Measurements from ENCODE around the gene BCL2L13. TPM values are rescaled to one million over a fixed set of nuclear protein-coding genes. Genes with fewer than 3 reads are reported as not detected.
A peak's percentile ranks its signal among the peaks of the same experiment; 100 is the strongest.

Gene BCL2L13
- polyA plus RNA-seq, 1 donor (not counting 4 experiments of a cell fraction or from before 2014, with no cell fraction given), result 51.0 TPM

DNA sequence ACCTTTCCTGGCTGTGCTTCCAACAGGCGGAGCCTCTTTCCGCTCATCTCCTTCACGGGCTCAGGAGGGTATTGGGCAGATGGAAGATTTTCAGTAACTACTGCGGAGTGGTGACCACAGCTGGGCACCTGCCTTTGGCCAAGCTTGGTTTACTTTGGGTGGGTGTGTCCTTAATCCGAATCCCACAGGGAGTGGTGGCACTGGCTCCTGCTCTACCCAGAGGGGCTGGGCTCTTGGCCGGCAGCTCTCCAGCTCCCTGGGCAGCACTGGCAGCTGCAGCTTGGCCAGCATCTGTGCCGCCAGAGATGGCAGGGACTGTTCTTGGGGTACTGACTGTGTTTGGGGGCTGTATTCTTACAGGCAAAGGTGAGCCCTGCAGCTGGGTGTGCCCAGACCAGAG is 105.9 kb downstream of the BCL2L13 start:
- Histone ChIP-seq H3K4me1 (ENCODE audit: control insufficient read depth, extremely low read depth, insufficient read depth, low read length) (peaks cover 10% of the 10 kb centered on the region), H2AFZ (ENCODE audit: control insufficient read depth, low read length) (no peak overlapping the region), H3K27ac (ENCODE audit: control insufficient read depth, insufficient read depth, low read length) (no peak overlapping the region), H4K20me1 (ENCODE audit: control insufficient read depth, extremely low read depth, insufficient read depth, low read length) (no peaks in the 10 kb centered on the region), H3K27me3 (ENCODE audit: control insufficient read depth, extremely low read depth, insufficient read depth, low read length) (no peaks in the 10 kb centered on the region), H3K4me2 (ENCODE audit: control insufficient read depth, extremely low read depth, insufficient read depth, low read depth, low read length) (peak overlapping the region; percentile 51), H3K9me1 (ENCODE audit: control insufficient read depth, extremely low read depth, insufficient read depth, low read length) (no peaks in the 10 kb centered on the region), H3K9ac (ENCODE audit: control insufficient read depth, extremely low read depth, insufficient read depth, low read length) (no peak overlapping the region), H3K9me3 (ENCODE audit: control insufficient read depth, low read depth, low read length) (no peaks in the 10 kb centered on the region), H3K4me3 (ENCODE audit: control insufficient read depth in 2 of 3, extremely low read depth in 1 of 3, insufficient read depth in 2 of 3, low read depth in 1 of 3, low read length in 3 of 3) (no peak overlapping the region), H3K36me3 (ENCODE audit: control insufficient read depth in 2 of 2, extremely low read depth in 1 of 2, insufficient read depth in 2 of 2, low read length in 2 of 2) (peaks cover 0 to 2% of the 10 kb centered on the region in 2 experiments), H3K79me2 (ENCODE audit: control insufficient read depth, insufficient read depth, low read length) (no peaks in the 10 kb centered on the region)
- no peak for FAIRE-seq
- dilution Hi-C loops (cut with MboI; ENCODE audit: extremely low pct_ligation_motif_present, low sequenced_read_pairs), result no loop called here
- no peak for DNase-seq (ENCODE audit: low read depth, low spot score)
- TF ChIP-seq, protein P1, sequence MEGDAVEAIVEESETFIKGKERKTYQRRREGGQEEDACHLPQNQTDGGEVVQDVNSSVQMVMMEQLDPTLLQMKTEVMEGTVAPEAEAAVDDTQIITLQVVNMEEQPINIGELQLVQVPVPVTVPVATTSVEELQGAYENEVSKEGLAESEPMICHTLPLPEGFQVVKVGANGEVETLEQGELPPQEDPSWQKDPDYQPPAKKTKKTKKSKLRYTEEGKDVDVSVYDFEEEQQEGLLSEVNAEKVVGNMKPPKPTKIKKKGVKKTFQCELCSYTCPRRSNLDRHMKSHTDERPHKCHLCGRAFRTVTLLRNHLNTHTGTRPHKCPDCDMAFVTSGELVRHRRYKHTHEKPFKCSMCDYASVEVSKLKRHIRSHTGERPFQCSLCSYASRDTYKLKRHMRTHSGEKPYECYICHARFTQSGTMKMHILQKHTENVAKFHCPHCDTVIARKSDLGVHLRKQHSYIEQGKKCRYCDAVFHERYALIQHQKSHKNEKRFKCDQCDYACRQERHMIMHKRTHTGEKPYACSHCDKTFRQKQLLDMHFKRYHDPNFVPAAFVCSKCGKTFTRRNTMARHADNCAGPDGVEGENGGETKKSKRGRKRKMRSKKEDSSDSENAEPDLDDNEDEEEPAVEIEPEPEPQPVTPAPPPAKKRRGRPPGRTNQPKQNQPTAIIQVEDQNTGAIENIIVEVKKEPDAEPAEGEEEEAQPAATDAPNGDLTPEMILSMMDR (optimal IDR thresholded peaks at IDR 0.05 in 1 of 3, IDR thresholded peaks at IDR 0.05 in 1 of 3, conservative IDR thresholded peaks at IDR 0.05 in 1 of 3; ENCODE audit: extremely low read depth in 1 of 3, insufficient read depth in 2 of 3, low read length in 3 of 3), result peak in 1 of 3 experiments; percentile 4
- no peak for TF ChIP-seq EZH2 (IDR thresholded peaks at IDR 0.05; ENCODE audit: low read length)

DNA sequence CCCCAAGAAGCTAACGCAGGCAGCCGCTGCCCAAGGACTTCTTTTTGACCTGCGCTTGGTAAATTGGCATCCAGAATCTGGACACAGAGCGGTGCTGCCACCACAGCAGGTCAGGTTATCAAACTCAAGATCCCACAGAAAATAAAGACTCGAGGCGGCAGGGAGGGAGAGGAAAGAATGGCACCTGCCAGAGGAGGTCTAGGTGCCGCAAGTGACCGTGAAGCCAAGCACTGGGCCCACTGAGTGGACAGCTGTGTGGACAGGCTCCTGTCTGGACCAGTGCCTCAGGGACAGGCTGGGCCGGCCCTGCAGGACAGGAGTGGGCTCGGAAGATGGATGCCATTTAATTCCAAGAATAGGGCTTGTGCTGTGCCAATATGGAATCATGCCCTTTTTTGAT is 108.4 kb downstream of the BCL2L13 start:
- FAIRE-seq (no peak), DNase-seq (ENCODE audit: low read depth, low spot score) (no peak)
- no peak overlapping the region for H3K27ac ChIP-seq (ENCODE audit: control insufficient read depth, insufficient read depth, low read length)
- H3K9me3 ChIP-seq (ENCODE audit: control insufficient read depth, low read depth, low read length), result no peaks in the 10 kb centered on the region
- H3K4me1 ChIP-seq (ENCODE audit: control insufficient read depth, extremely low read depth, insufficient read depth, low read length), result peaks cover 10% of the 10 kb centered on the region
- no peak overlapping the region for H2AFZ ChIP-seq (ENCODE audit: control insufficient read depth, low read length)
- H3K79me2 ChIP-seq (ENCODE audit: control insufficient read depth, insufficient read depth, low read length), result no peaks in the 10 kb centered on the region
- no peak overlapping the region for H3K4me3 ChIP-seq (ENCODE audit: control insufficient read depth in 2 of 3, extremely low read depth in 1 of 3, insufficient read depth in 2 of 3, low read depth in 1 of 3, low read length in 3 of 3)
- no peak overlapping the region for H3K9ac ChIP-seq (ENCODE audit: control insufficient read depth, extremely low read depth, insufficient read depth, low read length)
- H3K4me2 ChIP-seq (ENCODE audit: control insufficient read depth, extremely low read depth, insufficient read depth, low read depth, low read length), result no peak overlapping the region
- H3K9me1 ChIP-seq (ENCODE audit: control insufficient read depth, extremely low read depth, insufficient read depth, low read length), result no peaks in the 10 kb centered on the region
- dilution Hi-C loops (cut with MboI; ENCODE audit: extremely low pct_ligation_motif_present, low sequenced_read_pairs), result no loop called here
- TF ChIP-seq EZH2 (IDR thresholded peaks at IDR 0.05; ENCODE audit: low read length), result no peak
- TF ChIP-seq, protein P1 (optimal IDR thresholded peaks at IDR 0.05 in 1 of 3, IDR thresholded peaks at IDR 0.05 in 1 of 3, conservative IDR thresholded peaks at IDR 0.05 in 1 of 3; ENCODE audit: extremely low read depth in 1 of 3, insufficient read depth in 2 of 3, low read length in 3 of 3), result no peak
- no peaks in the 10 kb centered on the region for H3K27me3 ChIP-seq (ENCODE audit: control insufficient read depth, extremely low read depth, insufficient read depth, low read length)
- H3K36me3 ChIP-seq (ENCODE audit: control insufficient read depth in 2 of 2, extremely low read depth in 1 of 2, insufficient read depth in 2 of 2, low read length in 2 of 2), result peaks cover 0 to 2% of the 10 kb centered on the region in 2 experiments
- H4K20me1 ChIP-seq (ENCODE audit: control insufficient read depth, extremely low read depth, insufficient read depth, low read length), result no peaks in the 10 kb centered on the region
